NCI-H2227 (cell line): ENCODE results near the gene MTARC2.
A peak's percentile ranks its signal among the peaks of the same experiment; 100 is the strongest.
"Not testable (repeated sequence)": the region's sequence is repeated elsewhere in the genome, so short reads cannot be mapped to it uniquely, and the experiment has no call there.

ENCODE experiments used
- DNase-seq: peaks from one replicate; lab custom pipeline; 2025; ENCODE audit not compliant: unreplicated experiment; lab: John Stamatoyannopoulos, UW

The MTARC2 gene

GRCh38 chr1:220732137-220732536, 16.0 kb upstream of the MTARC2 start:
- no peak for DNase-seq

- DNase-seq, result no peak
Measured at GRCh38 chr1:220732621-220733020, 15.5 kb upstream of the MTARC2 start.

DNA sequence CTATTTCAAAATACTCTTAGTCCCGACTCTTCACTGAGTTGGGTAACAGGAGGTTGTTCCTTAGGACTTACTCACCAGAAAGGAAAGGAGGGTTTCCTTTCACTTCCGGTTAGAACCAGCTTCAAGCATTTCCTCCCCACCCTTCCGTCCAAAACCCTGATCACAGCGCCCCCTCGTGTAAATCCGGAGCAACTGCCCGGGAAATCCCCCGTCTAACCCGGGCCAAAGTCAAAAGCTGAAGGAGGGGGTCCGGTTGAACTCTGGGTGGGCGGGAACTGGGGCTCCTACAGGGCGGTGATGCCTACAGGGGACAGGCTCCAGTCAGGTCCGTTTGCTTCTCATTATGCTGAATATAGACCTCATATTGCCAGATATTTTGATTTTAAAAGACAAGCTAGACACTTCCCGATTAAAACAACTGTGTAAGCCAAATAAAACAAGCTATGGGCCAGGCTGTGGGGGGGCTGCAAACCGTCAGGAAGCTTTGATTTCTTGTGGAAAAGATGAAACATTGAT, 15.0 kb upstream of the MTARC2 start:
- peak; percentile 65 for DNase-seq

- DNase-seq, result no peak
Measured at GRCh38 chr1:220734571-220735326, 13.4 kb upstream of the MTARC2 start.

DNA sequence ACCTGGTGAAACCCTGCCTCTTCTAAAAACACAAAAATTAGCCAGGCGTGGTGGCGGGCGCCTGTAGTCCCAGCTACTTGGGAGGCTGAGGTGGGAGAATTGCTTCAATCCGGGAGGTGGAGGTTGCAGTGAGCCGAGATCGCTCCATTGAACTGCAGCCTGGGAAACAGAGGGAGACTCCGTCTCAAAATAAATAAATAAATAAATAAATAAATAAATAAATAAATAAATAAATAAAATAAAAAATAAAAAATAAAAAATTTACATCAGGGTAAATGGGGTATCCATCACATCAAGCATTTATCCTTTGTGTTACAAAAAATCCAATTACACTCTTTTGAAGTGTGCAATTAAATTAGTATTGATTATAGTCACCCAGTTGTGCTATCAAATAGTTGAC, 11.8 kb upstream of the MTARC2 start:
- not testable (repeated sequence) for DNase-seq

- DNase-seq, result no peak
Measured at GRCh38 chr1:220741349-220741748, 6.8 kb upstream of the MTARC2 start.

DNA sequence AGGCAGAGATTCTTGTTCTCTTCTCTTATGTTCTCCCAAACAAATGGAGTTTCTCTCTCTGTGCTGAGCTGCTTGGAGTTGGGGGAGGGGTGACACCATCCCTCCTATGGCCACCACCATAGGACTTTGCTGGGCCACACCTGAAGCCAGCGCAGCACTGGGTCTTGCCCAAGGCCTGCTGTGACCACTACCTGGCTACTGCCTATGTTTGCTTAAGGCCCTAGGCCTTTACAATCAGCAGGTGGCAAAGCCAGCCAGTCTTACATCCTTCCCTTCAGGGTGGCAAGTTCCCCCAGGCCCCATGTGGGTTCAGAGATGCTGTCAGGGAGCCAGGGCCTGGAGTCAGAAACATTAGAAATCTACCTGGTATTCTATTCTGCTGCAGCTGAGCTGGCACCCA, 6.3 kb upstream of the MTARC2 start:
- DNase-seq, result no peak

DNA sequence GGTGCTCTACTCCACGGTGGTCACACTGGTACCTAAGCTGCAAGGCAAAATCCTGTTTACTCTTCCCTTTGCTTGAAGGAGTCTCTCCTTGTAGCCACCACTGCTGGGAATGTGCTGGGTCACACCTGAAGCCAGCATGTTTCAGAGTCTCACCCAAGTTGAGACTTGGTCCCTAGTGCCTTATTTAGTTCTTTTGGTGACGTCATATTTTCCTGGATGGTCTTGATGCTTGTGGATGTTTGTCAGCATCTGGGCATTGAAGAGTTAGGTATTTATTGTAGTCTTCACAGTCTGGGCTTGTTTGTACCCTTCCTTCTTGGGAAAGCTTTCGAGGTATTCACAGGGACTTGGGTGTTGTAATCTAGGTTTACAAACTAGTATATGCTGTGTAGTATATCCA, 5.6 kb upstream of the MTARC2 start:
- DNase-seq, result no peak

DNA sequence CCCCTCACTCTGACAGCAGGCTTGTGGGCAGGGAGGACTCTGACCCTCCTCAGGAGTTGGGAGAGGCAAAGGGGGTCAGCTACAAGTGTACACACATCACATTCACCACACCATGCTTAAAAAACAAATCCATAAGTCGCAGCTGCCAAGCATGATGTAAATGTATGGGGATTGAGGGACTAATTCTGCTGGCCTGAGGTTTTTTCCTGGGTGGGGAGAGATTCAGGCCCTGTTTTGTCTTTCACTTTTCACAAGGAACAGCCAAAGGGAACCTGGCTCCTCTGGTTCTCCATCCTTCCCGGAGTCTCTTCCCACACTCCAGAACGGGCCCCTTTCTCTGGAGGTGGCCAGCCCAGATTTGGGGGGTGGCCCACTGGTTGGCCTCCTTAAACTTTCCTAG, 1.3 kb upstream of the MTARC2 start:
- DNase-seq, result no peak

- no peak for DNase-seq
Measured at GRCh38 chr1:220747437-220748088, 559 bp upstream of the MTARC2 start.

- DNase-seq, result no peak
Measured at GRCh38 chr1:220748936-220749335, 814 bp downstream of the MTARC2 start.

DNA sequence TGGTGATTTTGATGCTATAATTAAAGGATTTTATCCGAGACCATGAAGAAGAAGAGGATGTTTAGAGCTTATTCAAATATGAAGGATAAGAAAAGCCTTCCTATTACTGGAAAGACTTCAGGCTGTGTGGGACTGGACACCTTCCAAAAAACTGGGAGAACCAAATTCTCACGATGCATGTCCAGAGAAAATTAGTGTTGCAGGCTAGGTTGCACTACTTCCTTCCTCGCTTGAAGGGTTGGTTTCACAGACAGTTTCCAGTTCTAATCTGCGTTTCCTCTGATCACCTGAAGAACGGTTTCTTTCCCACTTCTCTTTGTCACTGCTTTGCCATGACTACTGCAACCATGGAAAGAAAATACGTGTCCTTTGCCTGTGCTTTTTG, 2.0 kb downstream of the MTARC2 start:
- no peak for DNase-seq

DNA sequence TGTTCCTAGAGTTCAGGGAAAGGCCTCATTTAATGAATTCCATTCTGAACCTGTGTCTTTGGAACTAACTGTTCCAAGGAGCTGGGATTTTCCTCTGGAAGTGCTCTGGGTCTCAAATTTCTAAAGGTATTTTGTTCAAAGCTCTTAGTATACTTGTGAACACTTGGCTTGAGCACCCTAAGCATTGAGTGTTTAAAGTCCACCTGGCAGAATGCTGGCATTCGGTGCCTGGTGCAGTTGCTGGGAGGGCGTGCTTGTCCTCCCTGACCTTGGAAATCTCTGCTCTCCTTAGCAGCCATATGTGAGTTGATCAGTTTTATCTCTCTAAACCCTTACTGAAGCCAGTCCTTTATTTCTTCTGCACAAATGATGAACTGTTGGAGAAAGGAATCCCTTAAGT, 3.0 kb downstream of the MTARC2 start:
- no peak for DNase-seq

GRCh38 chr1:220754212-220754917, 6.2 kb downstream of the MTARC2 start:
- no peak for DNase-seq

GRCh38 chr1:220754918-220755295, 6.8 kb downstream of the MTARC2 start:
- no peak for DNase-seq

- DNase-seq, result no peak
Measured at GRCh38 chr1:220755309-220755708, 7.2 kb downstream of the MTARC2 start.

- DNase-seq, result no peak
Measured at GRCh38 chr1:220757441-220757840, 9.3 kb downstream of the MTARC2 start.

GRCh38 chr1:220759147-220759546, 11.0 kb downstream of the MTARC2 start:
- no peak for DNase-seq

- no peak for DNase-seq
Measured at GRCh38 chr1:220761688-220762427, 13.7 kb downstream of the MTARC2 start.

- DNase-seq, result no peak
Measured at GRCh38 chr1:220764757-220765156, 16.6 kb downstream of the MTARC2 start.
